SK-N-SH (cell line): ENCODE results near the gene BANF1.

Experiments
- RAD21 ChIP-seq: IDR thresholded peaks from 2 replicates; pipeline ENCODE4 v1.6.1; 2012; ENCODE audit warnings: mild to moderate bottlenecking, low read length
- TAF1 ChIP-seq: IDR thresholded peaks from 2 replicates; pipeline ENCODE4 v1.6.1; 2012; ENCODE audit warnings: low read depth, mild to moderate bottlenecking, low read length, moderate library complexity, borderline replicate concordance
- TF ChIP-seq, protein P1 (sequence below): fragments of 200-600 bp; sonication (generic); IDR thresholded peaks from 2 replicates; pipeline ENCODE4 v1.6.1; 2017; ENCODE audit warnings: antibody characterized with exemption, mild to moderate bottlenecking, moderate library complexity

- TF ChIP-seq RAD21 (no peak), TAF1 (no peak)
- TF ChIP-seq, protein P1, sequence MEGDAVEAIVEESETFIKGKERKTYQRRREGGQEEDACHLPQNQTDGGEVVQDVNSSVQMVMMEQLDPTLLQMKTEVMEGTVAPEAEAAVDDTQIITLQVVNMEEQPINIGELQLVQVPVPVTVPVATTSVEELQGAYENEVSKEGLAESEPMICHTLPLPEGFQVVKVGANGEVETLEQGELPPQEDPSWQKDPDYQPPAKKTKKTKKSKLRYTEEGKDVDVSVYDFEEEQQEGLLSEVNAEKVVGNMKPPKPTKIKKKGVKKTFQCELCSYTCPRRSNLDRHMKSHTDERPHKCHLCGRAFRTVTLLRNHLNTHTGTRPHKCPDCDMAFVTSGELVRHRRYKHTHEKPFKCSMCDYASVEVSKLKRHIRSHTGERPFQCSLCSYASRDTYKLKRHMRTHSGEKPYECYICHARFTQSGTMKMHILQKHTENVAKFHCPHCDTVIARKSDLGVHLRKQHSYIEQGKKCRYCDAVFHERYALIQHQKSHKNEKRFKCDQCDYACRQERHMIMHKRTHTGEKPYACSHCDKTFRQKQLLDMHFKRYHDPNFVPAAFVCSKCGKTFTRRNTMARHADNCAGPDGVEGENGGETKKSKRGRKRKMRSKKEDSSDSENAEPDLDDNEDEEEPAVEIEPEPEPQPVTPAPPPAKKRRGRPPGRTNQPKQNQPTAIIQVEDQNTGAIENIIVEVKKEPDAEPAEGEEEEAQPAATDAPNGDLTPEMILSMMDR = no peak
Measured at GRCh38 chr11:66014804-66015453, 12.6 kb downstream of the BANF1 start.
